WERI-Rb-1 (cell line): ENCODE results near the gene PPOX.

ENCODE experiments used
- DNase-seq: peaks from one replicate; pipeline ENCODE4 v3.0.0-alpha.2; 2020
- H3K27ac ChIP-seq: fragments of 250-450 bp; sonication (Bioruptor Pico); 2 replicates; pipeline ENCODE4 v1.5.1; 2020; ENCODE audit warnings: mild to moderate bottlenecking, moderate library complexity
- H3K27me3 ChIP-seq: fragments of 250-450 bp; sonication (Bioruptor Pico); 2 replicates; pipeline ENCODE4 v1.5.1; 2021; ENCODE audit warnings: mild to moderate bottlenecking, low read depth, moderate library complexity; ENCODE audit not compliant: insufficient read depth, severe bottlenecking
- H3K36me3 ChIP-seq: fragments of 250-450 bp; sonication (Bioruptor Pico); 2 replicates; pipeline ENCODE4 v1.5.1; 2020; ENCODE audit warnings: mild to moderate bottlenecking, moderate library complexity
- H3K4me3 ChIP-seq: 2 replicates; pipeline ENCODE4 v1.5.1; 2011; ENCODE audit warnings: low read depth, mild to moderate bottlenecking, control low read depth, low read length
- H3K9me3 ChIP-seq: fragments of 250-450 bp; sonication (Bioruptor Pico); 2 replicates; pipeline ENCODE4 v1.5.1; 2021; ENCODE audit warnings: mild to moderate bottlenecking, moderate library complexity; ENCODE audit not compliant: severe bottlenecking
- CTCF ChIP-seq: IDR thresholded peaks from 2 replicates; pipeline ENCODE4 v1.5.1; 2011; ENCODE audit warnings: low read depth, mild to moderate bottlenecking, control low read depth, inconsistent platforms, low read length

PPOX gene

GRCh38 chr1:161201836-161202712, 35.8 kb downstream of the PPOX start, which contains the start of gene NDUFS2:
Gene NDUFS2 (plus strand): TSS chr1:161202367. CDS start chr1:161202386, 19 bp downstream.
- H3K27me3 ChIP-seq = no peaks in the 10 kb centered on the region
- peak; percentile 100 for DNase-seq

GRCh38 chr1:161206411-161207140, 40.4 kb downstream of the PPOX start:
- no peak for TF ChIP-seq CTCF
- no peaks in the 10 kb centered on the region for H3K9me3 ChIP-seq
- H3K36me3 ChIP-seq = peaks cover 65% of the 10 kb centered on the region
- no peak for DNase-seq
- H3K4me3 ChIP-seq = no peak overlapping the region
- H3K27ac ChIP-seq = no peak overlapping the region
- H3K27me3 ChIP-seq = no peaks in the 10 kb centered on the region

More at GRCh38 chr1:161201836-161202712, 35.8 kb downstream of the PPOX start, which contains the start of gene NDUFS2:
- Histone ChIP-seq H3K4me3 (peak within 1 kb of the TSS; percentile 79), H3K36me3 (peaks cover 26% of the 10 kb centered on the region), H3K9me3 (no peaks in the 10 kb centered on the region), H3K27ac (peak within 1 kb of the TSS; percentile 87)
- peak; percentile 63; the same call in 1 of the 2 replicates for TF ChIP-seq CTCF

- no peak for DNase-seq
- Histone ChIP-seq H3K9me3 (no peaks in the 10 kb centered on the region), H3K4me3 (no peak overlapping the region), H3K27ac (no peak overlapping the region), H3K36me3 (peaks cover 71% of the 10 kb centered on the region), H3K27me3 (no peaks in the 10 kb centered on the region)
- no peak for TF ChIP-seq CTCF
These were observed 40.9 kb downstream of the PPOX start for GRCh38 chr1:161207173-161207572.

- H3K27ac ChIP-seq = no peak overlapping the region
- peaks cover 83% of the 10 kb centered on the region for H3K36me3 ChIP-seq
- H3K27me3 ChIP-seq = no peaks in the 10 kb centered on the region
- peak; percentile 95 for DNase-seq
- no peaks in the 10 kb centered on the region for H3K9me3 ChIP-seq
- no peak overlapping the region for H3K4me3 ChIP-seq
- peak; percentile 98 for TF ChIP-seq CTCF
These were observed 43.7 kb downstream of the PPOX start for GRCh38 chr1:161209790-161210409.

GRCh38 chr1:161214369-161214768, 48.1 kb downstream of the PPOX start:
- H3K36me3 ChIP-seq = peaks cover 57% of the 10 kb centered on the region
- no peak for DNase-seq
- TF ChIP-seq CTCF = no peak

More at GRCh38 chr1:161214369-161214768, 48.1 kb downstream of the PPOX start:
- Histone ChIP-seq H3K27ac (no peak overlapping the region), H3K27me3 (no peaks in the 10 kb centered on the region), H3K4me3 (no peak overlapping the region), H3K9me3 (no peaks in the 10 kb centered on the region)
